Measurements from ENCODE around the gene UBR1.
A peak's percentile ranks its signal among the peaks of the same experiment; 100 is the strongest.
"Not testable (repeated sequence)": the region's sequence is repeated elsewhere in the genome, so short reads cannot be mapped to it uniquely, and the experiment has no call there.

Gene UBR1

GRCh38 chr15:42955518-42955917 lies 150.3 kb downstream of the UBR1 start:
- DNase-seq, result no peak

- no peak for DNase-seq
These were observed 151.5 kb downstream of the UBR1 start for GRCh38 chr15:42954291-42954690.

GRCh38 chr15:42948898-42949297 lies 156.9 kb downstream of the UBR1 start:
- not testable (repeated sequence) for DNase-seq

GRCh38 chr15:42940527-42940926 lies 165.3 kb downstream of the UBR1 start:
- no peak for DNase-seq

GRCh38 chr15:42939841-42940240 lies 166.0 kb downstream of the UBR1 start:
- DNase-seq, result no peak

GRCh38 chr15:42937143-42937542 lies 168.7 kb downstream of the UBR1 start:
- DNase-seq, result no peak

- no peak for DNase-seq
These were observed 171.8 kb downstream of the UBR1 start for GRCh38 chr15:42933886-42934667.

- no peak for DNase-seq
These were observed 172.9 kb downstream of the UBR1 start for GRCh38 chr15:42932833-42933515.

GRCh38 chr15:42931702-42932486 lies 173.9 kb downstream of the UBR1 start:
- DNase-seq, result no peak

- DNase-seq, result no peak
These were observed 176.5 kb downstream of the UBR1 start for GRCh38 chr15:42929306-42929848.

GRCh38 chr15:42921342-42921731 lies 184.5 kb downstream of the UBR1 start:
- DNase-seq, result peak in 1 of 2 experiments; percentile 3

- peak; percentile 91 to 95 for DNase-seq
These were observed 185.1 kb downstream of the UBR1 start, which contains the start of gene TTBK2 for GRCh38 chr15:42920519-42921341. Gene TTBK2 (minus strand): TSS chr15:42920778. CDS start chr15:42878617, 42,161 bp downstream.

GRCh38 chr15:42919799-42920518 lies 185.9 kb downstream of the UBR1 start:
- DNase-seq, result no peak

GRCh38 chr15:42919308-42919707 lies 186.5 kb downstream of the UBR1 start:
- no peak for DNase-seq

GRCh38 chr15:42918047-42918446 lies 187.8 kb downstream of the UBR1 start:
- DNase-seq, result no peak

- no peak for DNase-seq
These were observed 190.1 kb downstream of the UBR1 start for GRCh38 chr15:42915654-42916315.

GRCh38 chr15:42914728-42915497 lies 190.9 kb downstream of the UBR1 start:
- DNase-seq, result no peak

- no peak for DNase-seq
These were observed 194.7 kb downstream of the UBR1 start for GRCh38 chr15:42911058-42911592.

- DNase-seq, result no peak
These were observed 197.3 kb downstream of the UBR1 start for GRCh38 chr15:42908538-42908937.
